ENCODE data around the gene COG5.
"Not testable (repeated sequence)": the region's sequence is repeated elsewhere in the genome, so short reads cannot be mapped to it uniquely, and the experiment has no call there.

The COG5 gene

GRCh38 chr7:107269790-107270189 lies 293.9 kb downstream of the COG5 start:
- no peak for DNase-seq (ENCODE audit: low spot score)

- DNase-seq (ENCODE audit: low spot score), result no peak
Measured at GRCh38 chr7:107268594-107268993, 295.1 kb downstream of the COG5 start.

GRCh38 chr7:107267138-107267537 lies 296.6 kb downstream of the COG5 start:
- no peak for DNase-seq (ENCODE audit: low spot score)

GRCh38 chr7:107264723-107265122 lies 299.0 kb downstream of the COG5 start:
- no peak for DNase-seq (ENCODE audit: low spot score)

- no peak for DNase-seq (ENCODE audit: low spot score)
Measured at GRCh38 chr7:107262857-107263256, 300.9 kb downstream of the COG5 start.

GRCh38 chr7:107258737-107259136 lies 305.0 kb downstream of the COG5 start:
- no peak for DNase-seq (ENCODE audit: low spot score)

GRCh38 chr7:107255602-107256001 lies 308.1 kb downstream of the COG5 start:
- no peak for DNase-seq (ENCODE audit: low spot score)

- no peak for DNase-seq (ENCODE audit: low spot score)
Measured at GRCh38 chr7:107254398-107254985, 309.2 kb downstream of the COG5 start.

GRCh38 chr7:107253599-107253998 lies 310.1 kb downstream of the COG5 start:
- no peak for DNase-seq (ENCODE audit: low spot score)

- DNase-seq (ENCODE audit: low spot score), result no peak
Measured at GRCh38 chr7:107251963-107252362, 311.8 kb downstream of the COG5 start.

GRCh38 chr7:107248551-107249316 lies 315.0 kb downstream of the COG5 start:
- no peak for DNase-seq (ENCODE audit: low spot score)

GRCh38 chr7:107246836-107247235 lies 316.9 kb downstream of the COG5 start:
- DNase-seq (ENCODE audit: low spot score), result not testable (repeated sequence)

GRCh38 chr7:107244613-107245012 lies 319.1 kb downstream of the COG5 start:
- no peak for DNase-seq (ENCODE audit: low spot score)

GRCh38 chr7:107242267-107242666 lies 321.5 kb downstream of the COG5 start:
- DNase-seq (ENCODE audit: low spot score), result no peak

- no peak for DNase-seq (ENCODE audit: low spot score)
Measured at GRCh38 chr7:107237451-107237850, 326.3 kb downstream of the COG5 start.

- DNase-seq (ENCODE audit: low spot score), result no peak
Measured at GRCh38 chr7:107236862-107237261, 326.9 kb downstream of the COG5 start.

- DNase-seq (ENCODE audit: low spot score), result no peak
Measured at GRCh38 chr7:107234436-107234835, 329.3 kb downstream of the COG5 start.

GRCh38 chr7:107233981-107234380 lies 329.7 kb downstream of the COG5 start:
- DNase-seq (ENCODE audit: low spot score), result no peak

GRCh38 chr7:107233174-107233573 lies 330.5 kb downstream of the COG5 start:
- DNase-seq (ENCODE audit: low spot score), result no peak

GRCh38 chr7:107232568-107233090 lies 331.1 kb downstream of the COG5 start:
- DNase-seq (ENCODE audit: low spot score), result no peak

GRCh38 chr7:107230334-107230733 lies 333.4 kb downstream of the COG5 start:
- DNase-seq (ENCODE audit: low spot score), result no peak

GRCh38 chr7:107228291-107228690 lies 335.4 kb downstream of the COG5 start:
- peak; percentile 18 for DNase-seq (ENCODE audit: low spot score)

- no peak for DNase-seq (ENCODE audit: low spot score)
Measured at GRCh38 chr7:107224374-107225223, 339.1 kb downstream of the COG5 start.
